Gastrocnemius medialis (tissue), 4 donors: ENCODE measurements around the gene GCLC. TPM values are rescaled to one million over a fixed set of nuclear protein-coding genes. Genes with fewer than 3 reads are reported as not detected.

Experiments used
- ATAC-seq, 2 donors: fragments of 150-250 bp; one replicate each; pipeline ENCODE4 v1.9.1; 2016
- DNase-seq, 2 donors: peaks; one replicate each; pipeline ENCODE4 v3.0.0-alpha.2; 2019
- H3K27ac ChIP-seq, 4 donors: fragments of 200-600 bp; sonication (generic); 1 replicate in 1 of 4; 2 replicates in 3 of 4; pipeline ENCODE4 v1.5.1; 2016 to 2018; ENCODE audit warnings: mild to moderate bottlenecking in 2 of 4, moderate library complexity in 1 of 4
- H3K27me3 ChIP-seq, 3 donors: fragments of 200-600 bp; sonication (generic) in 2 of 3; 1 replicate in 1 of 3; 2 replicates in 2 of 3; pipeline versions ENCODE4 v1.5.1 to v1.6.0; 2016 to 2019; ENCODE audit warnings: mild to moderate bottlenecking in 1 of 3, moderate library complexity in 1 of 3
- H3K36me3 ChIP-seq, 2 donors: fragments of 200-600 bp; sonication (generic) in 1 of 2; one replicate each; pipeline ENCODE4 v1.5.1; 2017 to 2018
- H3K4me1 ChIP-seq, 2 donors: fragments of 200-600 bp; sonication (generic) in 1 of 2; one replicate each; pipeline ENCODE4 v1.5.1; 2016 to 2017; ENCODE audit warnings: mild to moderate bottlenecking in 2 of 2
- H3K4me3 ChIP-seq, 4 donors: fragments of 200-600 bp; sonication (generic) in 3 of 4; 1 replicate in 1 of 4; 2 replicates in 3 of 4; pipeline ENCODE4 v1.5.1; 2016 to 2019; ENCODE audit warnings: mild to moderate bottlenecking in 2 of 4
- H3K9me3 ChIP-seq, 3 donors: fragments of 200-600 bp; sonication (generic) in 2 of 3; 1 replicate in 1 of 3; 2 replicates in 2 of 3; pipeline ENCODE4 v1.5.1; 2016 to 2019
- POLR2A ChIP-seq, 2 donors: fragments of 450-650 bp; IDR thresholded peaks; one replicate each; pipeline ENCODE4 v1.6.1; 2017; ENCODE audit warnings: antibody characterized with exemption in 2 of 2, mild to moderate bottlenecking in 2 of 2, moderate library complexity in 2 of 2
- in situ Hi-C, 4 donors: fragments of 200-750 bp; cut with MboI; loops; one replicate each; pipeline versions ENCODE4 v1.15.0 to v1.8.0; 2017; ENCODE audit warnings: low sequenced_read_pairs in 4 of 4
- intact Hi-C: fragments of 100-400 bp; cut with DNase I; formaldehyde crosslinking; loops from one replicate; pipeline ENCODE4 v1.15.1; 2023; ENCODE audit warnings: low total_unique reads
- total RNA-seq, 4 donors: library from RNA; depleted of rRNA; stranded (reverse); fragments of >200 nt; gene quantifications; one replicate each; pipeline versions ENCODE4 v1.1.0 to v1.2.3, GENCODE V29; 2016
- TF ChIP-seq, protein P1 (sequence below), 5 experiments: fragments of 450-650 bp in 3 of 5; fragments of 200-600 bp in 2 of 5; sonication (generic) in 2 of 5; IDR thresholded peaks in 4 of 5; conservative IDR thresholded peaks in 1 of 5; 1 replicate in 4 of 5; 2 replicates in 1 of 5; pipeline ENCODE4 v1.5.1; 2016 to 2019; ENCODE audit warnings: antibody characterized with exemption in 5 of 5, mild to moderate bottlenecking in 3 of 5, moderate library complexity in 3 of 5

GCLC gene
- total RNA-seq, 4 donors from 2014 or later: 16.4 to 29.0 (median 20.5) TPM

DNA sequence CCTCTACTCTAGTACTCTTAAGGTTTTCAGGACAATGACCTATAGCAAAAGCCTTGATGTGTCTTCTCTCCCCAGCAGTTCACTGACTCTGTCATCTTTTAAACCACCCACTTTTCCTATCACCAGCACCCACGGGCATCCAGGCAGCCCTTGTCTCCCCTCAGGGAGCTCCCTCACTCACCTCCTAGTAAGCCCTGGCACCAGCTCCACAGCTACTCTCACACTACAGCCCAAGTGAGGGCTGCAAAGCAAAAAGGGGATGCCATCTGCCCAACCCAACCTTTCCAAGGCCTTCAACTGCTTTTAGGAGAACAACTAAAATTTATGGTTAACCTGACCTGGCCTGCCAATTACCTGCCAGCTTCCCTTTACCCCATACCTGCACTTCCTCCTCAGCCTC, 26.0 kb downstream of the GCLC start:
- H3K27ac ChIP-seq: no peak overlapping the region
- peaks cover 11 to 18% of the 10 kb centered on the region in 2 donors for H3K4me1 ChIP-seq
- in situ Hi-C loops (no loop called here), intact Hi-C loops (no loop called here)
- H3K27me3 ChIP-seq: no peaks in the 10 kb centered on the region
- ATAC-seq: no peak
- peaks cover 0 to 27% of the 10 kb centered on the region in 2 donors for H3K36me3 ChIP-seq
- no peak overlapping the region for H3K4me3 ChIP-seq
- DNase-seq: no peak
- TF ChIP-seq, protein P1, sequence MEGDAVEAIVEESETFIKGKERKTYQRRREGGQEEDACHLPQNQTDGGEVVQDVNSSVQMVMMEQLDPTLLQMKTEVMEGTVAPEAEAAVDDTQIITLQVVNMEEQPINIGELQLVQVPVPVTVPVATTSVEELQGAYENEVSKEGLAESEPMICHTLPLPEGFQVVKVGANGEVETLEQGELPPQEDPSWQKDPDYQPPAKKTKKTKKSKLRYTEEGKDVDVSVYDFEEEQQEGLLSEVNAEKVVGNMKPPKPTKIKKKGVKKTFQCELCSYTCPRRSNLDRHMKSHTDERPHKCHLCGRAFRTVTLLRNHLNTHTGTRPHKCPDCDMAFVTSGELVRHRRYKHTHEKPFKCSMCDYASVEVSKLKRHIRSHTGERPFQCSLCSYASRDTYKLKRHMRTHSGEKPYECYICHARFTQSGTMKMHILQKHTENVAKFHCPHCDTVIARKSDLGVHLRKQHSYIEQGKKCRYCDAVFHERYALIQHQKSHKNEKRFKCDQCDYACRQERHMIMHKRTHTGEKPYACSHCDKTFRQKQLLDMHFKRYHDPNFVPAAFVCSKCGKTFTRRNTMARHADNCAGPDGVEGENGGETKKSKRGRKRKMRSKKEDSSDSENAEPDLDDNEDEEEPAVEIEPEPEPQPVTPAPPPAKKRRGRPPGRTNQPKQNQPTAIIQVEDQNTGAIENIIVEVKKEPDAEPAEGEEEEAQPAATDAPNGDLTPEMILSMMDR (IDR thresholded peaks at IDR 0.05 in 4 of 5, conservative IDR thresholded peaks at IDR 0.05 in 1 of 5): no peak
- no peak for TF ChIP-seq POLR2A (IDR thresholded peaks at IDR 0.05)
- H3K9me3 ChIP-seq: no peaks in the 10 kb centered on the region

DNA sequence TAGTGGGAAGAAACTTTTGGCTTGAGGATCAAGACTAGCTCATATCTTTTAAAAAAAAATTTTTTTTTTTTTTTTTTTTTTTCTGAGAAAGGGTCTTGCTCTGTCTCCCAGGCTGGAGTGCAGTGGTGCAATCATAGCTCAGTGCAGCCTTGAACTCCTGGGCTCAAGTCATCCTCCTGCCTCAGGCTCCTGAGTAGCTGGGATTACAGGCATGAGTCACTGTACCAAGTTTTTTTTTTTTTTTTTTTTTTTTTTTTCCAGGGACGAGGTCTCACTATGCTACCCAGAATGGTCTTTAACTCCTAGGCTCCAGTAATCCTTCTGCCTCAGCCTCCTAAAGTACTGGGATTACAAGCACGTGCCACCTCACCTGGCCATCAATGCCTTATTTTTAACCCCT, 27.9 kb downstream of the GCLC start:
- no peaks in the 10 kb centered on the region for H3K9me3 ChIP-seq
- intact Hi-C loops (no loop called here), in situ Hi-C loops (no loop called here)
- H3K4me1 ChIP-seq: no peaks in the 10 kb centered on the region
- no peak overlapping the region for H3K4me3 ChIP-seq
- H3K27me3 ChIP-seq: no peaks in the 10 kb centered on the region
- TF ChIP-seq, protein P1 (IDR thresholded peaks at IDR 0.05 in 4 of 5, conservative IDR thresholded peaks at IDR 0.05 in 1 of 5): no peak
- TF ChIP-seq POLR2A (IDR thresholded peaks at IDR 0.05): no peak
- DNase-seq (no peak), ATAC-seq (no peak)
- H3K36me3 ChIP-seq: peaks cover 0 to 41% of the 10 kb centered on the region in 2 donors
- no peak overlapping the region for H3K27ac ChIP-seq

DNA sequence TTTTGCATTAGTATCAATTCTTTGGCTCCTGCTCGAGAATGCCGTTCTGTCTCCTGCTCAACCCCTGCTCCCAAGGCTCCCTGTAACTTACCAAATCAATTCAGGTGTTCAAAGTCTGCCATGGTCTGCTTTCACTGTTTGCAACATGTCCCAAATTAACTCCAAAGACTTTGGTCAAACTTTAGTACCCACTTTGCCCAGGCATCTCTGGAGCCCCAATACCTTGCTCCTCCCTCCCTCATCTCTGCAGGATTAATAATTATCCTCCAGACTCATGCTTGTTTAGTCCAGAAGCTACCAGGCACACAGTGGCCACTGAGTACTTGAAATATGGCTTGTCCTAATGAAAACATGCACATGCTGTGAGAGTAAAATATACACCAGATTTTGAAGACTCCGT, 30.2 kb downstream of the GCLC start:
- Histone ChIP-seq H3K4me3 (no peak overlapping the region), H3K4me1 (no peaks in the 10 kb centered on the region), H3K27ac (no peak overlapping the region), H3K9me3 (no peaks in the 10 kb centered on the region), H3K36me3 (peaks cover 0 to 46% of the 10 kb centered on the region in 2 donors), H3K27me3 (no peaks in the 10 kb centered on the region)
- no peak for TF ChIP-seq POLR2A (IDR thresholded peaks at IDR 0.05)
- TF ChIP-seq, protein P1 (IDR thresholded peaks at IDR 0.05 in 4 of 5, conservative IDR thresholded peaks at IDR 0.05 in 1 of 5): no peak
- in situ Hi-C loops (no loop called here), intact Hi-C loops (no loop called here)
- DNase-seq (no peak), ATAC-seq (no peak)

DNA sequence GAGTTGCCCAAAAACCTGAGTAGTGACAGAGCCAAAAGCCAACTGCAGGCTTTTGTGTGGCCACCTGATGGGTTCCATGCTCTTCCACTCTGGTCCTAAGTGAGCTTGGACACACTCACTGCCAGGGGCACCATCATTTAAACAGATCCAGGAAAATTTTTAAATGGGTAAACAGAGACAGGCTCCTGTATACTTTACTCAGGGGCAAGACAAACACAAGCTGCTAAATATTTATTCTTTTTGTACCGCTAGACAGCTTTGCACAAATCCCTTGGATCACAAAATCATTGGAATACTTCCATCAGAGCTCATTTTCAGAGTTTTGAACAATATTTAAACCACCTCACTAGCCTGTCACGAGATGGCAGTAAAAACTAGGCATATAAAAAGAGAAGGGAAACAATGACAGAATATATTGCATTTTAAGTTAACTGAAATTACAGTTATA, 31.4 kb downstream of the GCLC start:
- H3K9me3 ChIP-seq: no peaks in the 10 kb centered on the region
- H3K36me3 ChIP-seq: peaks cover 0 to 52% of the 10 kb centered on the region in 2 donors
- H3K4me1 ChIP-seq: no peaks in the 10 kb centered on the region
- no peak overlapping the region for H3K27ac ChIP-seq
- no peak for TF ChIP-seq POLR2A (IDR thresholded peaks at IDR 0.05)
- TF ChIP-seq, protein P1 (IDR thresholded peaks at IDR 0.05 in 4 of 5, conservative IDR thresholded peaks at IDR 0.05 in 1 of 5): no peak
- DNase-seq (no peak), ATAC-seq (no peak)
- intact Hi-C loops (no loop called here), in situ Hi-C loops (no loop called here)
- no peaks in the 10 kb centered on the region for H3K27me3 ChIP-seq
- no peak overlapping the region for H3K4me3 ChIP-seq

DNA sequence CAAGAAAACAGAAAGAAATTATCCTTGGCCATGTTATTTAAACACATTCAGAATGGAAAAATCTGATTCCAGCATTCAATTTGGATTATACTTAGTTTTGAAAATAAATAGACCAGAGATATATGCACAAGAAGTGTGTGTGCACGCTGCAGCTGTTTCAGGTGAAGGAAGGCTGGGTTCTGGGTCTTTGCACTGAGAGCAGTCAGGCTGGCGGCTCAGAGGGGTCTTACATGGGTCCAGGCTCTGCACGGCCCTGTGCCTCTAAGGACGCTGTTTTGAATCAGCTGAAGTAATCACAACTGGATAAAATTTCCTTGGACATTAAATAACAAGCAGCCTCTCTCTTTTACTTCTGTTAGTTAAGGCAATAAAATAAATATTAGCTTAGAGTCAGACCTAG, 31.8 kb downstream of the GCLC start:
- intact Hi-C loops (no loop called here), in situ Hi-C loops (no loop called here)
- DNase-seq (no peak), ATAC-seq (no peak)
- TF ChIP-seq, protein P1 (IDR thresholded peaks at IDR 0.05 in 4 of 5, conservative IDR thresholded peaks at IDR 0.05 in 1 of 5): no peak
- TF ChIP-seq POLR2A (IDR thresholded peaks at IDR 0.05): no peak
- H3K4me3 ChIP-seq: no peak overlapping the region
- H3K4me1 ChIP-seq: no peaks in the 10 kb centered on the region
- H3K27ac ChIP-seq: no peak overlapping the region
- H3K27me3 ChIP-seq: no peaks in the 10 kb centered on the region
- H3K9me3 ChIP-seq: no peaks in the 10 kb centered on the region
- H3K36me3 ChIP-seq: peaks cover 0 to 57% of the 10 kb centered on the region in 2 donors
